ENCODE data around the gene KIF3A.
"Not testable (repeated sequence)": the region's sequence is repeated elsewhere in the genome, so short reads cannot be mapped to it uniquely, and the experiment has no call there.

The KIF3A gene

DNA sequence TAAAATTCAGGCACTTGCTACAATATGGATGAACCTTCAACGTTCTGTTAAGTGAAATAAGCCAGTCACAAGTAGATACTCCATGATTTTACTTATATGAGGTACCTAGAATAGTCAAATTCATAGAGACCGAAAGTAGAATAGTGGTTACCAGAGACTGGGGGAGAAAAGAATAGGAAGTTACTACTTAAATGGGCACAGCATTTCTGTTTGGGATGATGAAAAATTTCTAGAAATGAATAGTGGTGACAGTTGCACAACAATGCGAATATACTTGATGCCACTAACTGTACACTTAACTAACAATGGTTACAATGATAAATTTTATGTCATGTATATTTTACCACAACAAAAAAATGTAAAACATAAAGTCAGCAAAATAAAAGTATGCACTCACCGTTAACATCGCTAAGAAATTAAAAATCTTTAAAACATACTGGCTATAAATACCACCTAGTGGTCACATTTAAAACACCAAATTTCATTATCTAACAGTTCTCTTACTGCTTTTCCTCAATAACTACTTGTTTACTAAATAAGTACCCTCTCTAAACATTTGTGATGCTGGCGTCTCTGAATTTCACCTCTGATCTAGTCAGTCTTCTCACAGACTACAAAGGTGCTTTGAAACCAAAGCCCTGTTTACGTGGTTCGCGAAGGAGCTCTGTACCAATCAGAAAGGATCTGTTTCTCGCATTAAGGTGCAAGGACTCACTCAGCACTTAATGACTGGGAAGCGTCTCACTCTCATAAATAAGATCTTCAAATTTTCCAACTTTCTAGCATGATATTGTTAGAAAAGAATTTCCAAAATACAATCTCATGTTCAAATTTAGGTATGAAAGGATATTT, 22.7 kb downstream of the KIF3A start:
- DNase-seq = no peak

DNA sequence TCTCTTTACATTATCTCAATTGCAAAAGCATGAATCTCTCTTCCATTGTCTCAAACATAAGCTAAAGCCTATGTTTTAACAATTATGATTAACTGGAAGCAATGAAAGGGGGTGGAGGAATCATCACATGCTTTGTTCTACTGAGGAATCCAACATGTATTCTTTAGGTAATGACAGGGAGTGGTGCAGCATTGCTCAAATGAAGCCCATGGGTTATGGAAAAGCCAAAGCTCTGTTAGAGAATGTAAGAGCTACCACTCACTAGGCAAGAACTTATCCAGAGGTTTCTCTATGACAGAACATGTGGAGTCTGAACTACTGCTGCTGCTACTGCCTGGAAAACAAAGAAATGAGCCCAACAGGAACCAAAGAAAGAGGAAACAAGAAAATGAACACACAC, 28.7 kb downstream of the KIF3A start:
- no peak for DNase-seq

DNA sequence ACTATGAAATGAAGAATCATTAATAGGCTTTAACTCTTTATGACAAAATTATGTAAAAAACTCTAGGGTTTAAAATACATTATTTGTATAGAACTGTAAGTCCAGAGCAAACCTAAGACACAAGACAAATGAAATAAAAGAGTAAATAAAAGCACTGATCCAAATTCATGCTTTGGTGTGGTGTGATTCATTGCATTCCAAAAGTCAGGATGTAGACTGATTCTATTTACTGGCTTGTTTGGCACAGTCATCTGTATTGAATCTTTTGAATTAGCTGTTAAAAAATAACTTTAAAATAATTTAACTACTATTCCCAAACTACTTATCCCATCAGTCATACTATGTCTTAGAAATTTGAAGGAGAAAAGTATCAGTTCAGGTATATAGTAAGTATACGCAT, 32.5 kb downstream of the KIF3A start:
- DNase-seq = no peak

DNA sequence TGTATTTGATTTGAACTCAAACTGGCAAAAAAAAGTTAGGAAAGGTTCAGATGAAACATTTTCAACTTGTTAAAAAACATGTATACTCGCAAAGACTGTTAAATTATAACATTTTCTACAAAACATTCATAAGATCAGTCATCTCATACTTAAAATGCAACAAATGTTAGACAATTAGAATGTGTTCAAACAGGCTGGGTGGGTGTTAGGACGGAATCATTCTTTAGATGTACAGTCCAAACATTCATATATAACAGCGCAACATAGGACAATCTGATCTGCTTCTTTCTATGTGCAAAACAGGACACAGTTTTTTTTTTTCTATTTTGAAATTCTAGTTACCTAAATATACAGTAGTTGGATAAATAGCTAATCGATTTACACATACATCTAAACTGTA, 41.4 kb downstream of the KIF3A start:
- no peak for DNase-seq

DNA sequence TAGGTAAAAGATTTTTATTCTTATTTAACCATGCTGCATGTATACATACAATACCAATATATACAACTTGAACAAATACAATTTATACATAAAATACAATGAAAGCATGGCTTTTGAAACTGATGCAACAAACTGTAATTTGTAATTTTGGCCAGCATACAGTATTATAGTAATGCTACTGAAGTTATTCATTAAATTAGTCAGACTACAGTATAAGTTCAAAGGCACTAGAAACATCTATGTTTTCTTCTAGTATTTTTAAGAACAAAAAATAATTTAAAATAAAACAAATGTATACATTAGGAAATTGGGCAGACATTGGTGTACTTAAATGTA, 44.7 kb downstream of the KIF3A start:
- DNase-seq = no peak

DNA sequence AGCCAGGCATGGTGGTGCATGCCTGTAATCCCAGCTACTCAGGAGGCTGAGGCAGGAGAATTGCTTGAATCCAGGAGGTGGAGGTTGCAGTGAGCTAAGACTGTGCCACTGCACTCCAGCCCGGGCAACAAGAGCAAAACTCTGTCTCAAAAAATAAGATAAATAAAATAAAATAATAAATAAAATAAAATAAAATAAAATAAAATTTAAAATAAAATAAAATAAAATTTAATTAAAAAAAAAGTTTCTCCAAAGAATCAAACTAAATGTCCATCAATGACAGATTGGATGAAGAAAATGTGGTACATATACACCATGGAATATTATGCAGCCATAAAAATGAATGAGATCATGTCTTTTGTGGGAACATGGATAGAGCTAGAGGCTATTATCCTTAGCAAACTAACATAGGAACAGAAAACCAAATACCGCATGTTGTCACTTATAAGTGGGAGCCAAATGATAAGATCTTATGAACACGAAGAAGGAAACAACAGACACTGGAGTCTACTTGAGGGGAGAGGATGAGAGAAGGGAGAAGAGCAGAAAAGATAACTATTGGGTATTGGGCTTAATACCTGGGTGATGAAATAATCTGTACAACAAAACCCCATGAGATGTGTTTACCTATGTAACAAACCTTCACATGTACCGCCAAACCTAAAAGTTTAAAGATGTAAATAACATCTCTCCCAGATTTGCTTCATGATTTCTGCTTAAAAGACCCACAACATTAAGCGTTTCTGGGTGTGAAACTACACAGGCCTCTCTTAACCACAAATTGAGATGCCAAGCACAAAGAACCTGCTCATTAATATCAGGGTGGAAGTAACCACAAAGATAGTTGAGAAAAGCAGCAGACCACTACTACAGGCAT, 45.4 kb downstream of the KIF3A start:
- DNase-seq = not testable (repeated sequence)

DNA sequence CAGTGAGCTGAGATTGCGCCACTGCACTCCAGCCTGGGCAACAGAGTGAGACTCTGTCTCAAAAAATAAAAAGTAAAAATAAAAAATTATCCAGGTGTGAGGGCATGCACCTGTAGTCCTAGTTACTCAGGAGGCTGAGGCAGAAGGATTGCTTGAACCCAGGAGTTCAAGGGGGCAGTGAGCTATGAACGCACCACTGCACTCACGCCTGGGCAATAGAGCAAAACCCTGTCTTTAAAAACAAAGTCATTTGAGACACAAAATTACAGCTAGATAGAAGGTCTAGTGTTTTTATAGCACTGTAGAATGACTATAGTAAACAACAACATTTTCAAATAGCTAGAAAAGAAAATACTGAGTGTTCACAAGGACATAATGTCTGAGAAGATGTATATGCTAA, 47.2 kb downstream of the KIF3A start:
- no peak for DNase-seq

DNA sequence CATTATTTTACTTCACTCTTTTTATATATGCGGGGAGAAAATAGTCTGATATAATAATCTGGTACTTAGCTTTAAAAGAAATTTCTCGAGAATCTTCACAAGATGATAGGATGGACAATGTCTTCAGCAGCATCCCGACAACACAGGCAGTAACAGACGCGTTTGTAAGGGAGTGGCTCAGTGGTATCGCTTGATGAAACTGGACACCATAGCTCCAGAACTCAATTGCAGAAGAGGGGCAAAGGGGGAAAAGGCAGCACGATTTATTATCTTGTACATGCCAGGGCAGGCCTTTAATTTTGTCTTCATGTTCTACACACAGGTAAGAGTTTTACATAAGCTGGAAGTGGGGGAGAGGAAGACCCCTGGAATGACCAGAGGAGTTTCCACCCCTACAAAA, 47.8 kb downstream of the KIF3A start:
- DNase-seq = no peak

DNA sequence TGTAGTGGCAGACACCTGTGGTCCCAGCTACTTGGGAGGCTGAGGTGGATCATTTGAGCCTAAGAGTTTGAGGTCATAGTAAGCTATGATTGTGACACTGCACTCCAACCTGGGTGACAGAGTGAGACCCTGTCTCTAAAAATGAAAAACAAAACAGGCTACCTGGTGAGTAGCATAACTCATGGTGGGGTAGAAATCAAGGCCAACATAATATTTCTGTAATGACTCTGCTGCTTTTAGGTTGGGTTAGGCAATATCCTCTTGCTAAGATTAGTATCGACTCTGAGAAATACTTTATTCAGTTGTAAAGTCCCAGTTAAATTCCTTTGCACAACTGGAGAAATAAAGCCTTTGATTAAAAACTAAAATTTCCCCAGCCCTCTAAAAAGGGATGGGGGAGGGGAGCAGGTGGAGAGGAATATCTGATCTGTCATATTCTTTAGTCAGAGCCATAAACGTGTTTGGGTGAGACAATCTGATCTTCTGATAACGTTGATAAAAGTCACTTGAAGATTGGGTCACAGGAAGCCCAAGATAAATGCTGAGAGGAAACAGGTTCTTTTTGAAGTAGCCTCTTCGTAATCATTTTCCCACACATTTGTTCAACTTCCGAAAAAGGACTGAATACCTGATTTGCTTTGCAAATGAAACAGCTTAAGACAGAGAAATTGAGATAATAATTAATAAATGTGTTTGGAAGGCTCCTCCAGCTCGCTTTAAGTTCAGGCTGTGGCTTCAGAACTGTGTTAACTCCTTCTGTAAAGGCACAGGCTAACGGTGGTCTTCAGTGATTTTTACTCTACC, 48.6 kb downstream of the KIF3A start:
- no peak for DNase-seq

DNA sequence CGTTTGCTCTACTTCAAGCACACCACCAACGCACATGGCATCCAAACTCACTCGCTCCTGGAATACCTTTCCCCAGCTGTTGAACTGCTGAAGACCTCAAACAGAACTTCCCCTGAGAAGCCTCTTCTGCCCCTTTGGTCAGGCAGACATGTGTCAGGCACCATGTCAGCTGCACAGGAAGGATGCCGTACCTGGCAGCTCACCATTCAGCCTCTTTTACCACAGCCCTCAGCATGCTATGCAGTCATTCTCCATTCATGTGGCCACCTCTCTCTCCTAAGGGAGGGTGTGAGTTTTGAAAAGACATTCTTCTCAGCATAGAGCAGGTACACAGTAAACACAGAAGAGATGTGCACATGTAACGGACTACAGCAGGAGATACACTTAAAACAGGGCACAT, 49.4 kb downstream of the KIF3A start:
- DNase-seq = no peak

DNA sequence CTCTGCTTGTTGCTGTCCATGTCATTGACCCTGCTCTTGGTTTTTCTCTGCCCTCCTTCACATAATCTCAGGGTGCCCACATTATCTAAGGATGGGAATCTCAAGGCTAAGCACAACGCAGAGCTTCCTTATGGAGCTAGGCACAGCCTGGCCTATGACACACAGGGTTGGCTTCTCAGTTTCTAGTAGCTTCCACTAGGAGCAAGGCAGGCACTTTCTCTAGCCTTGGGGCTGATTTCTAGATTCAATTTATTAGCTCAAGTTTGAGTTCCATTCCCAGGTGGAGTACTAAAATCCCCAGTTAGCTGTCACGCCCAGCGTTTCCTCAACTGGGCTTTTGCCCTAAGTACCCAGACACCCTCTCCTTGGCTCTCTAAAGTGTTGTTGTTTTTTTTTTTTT, 51.2 kb downstream of the KIF3A start:
- DNase-seq = no peak

DNA sequence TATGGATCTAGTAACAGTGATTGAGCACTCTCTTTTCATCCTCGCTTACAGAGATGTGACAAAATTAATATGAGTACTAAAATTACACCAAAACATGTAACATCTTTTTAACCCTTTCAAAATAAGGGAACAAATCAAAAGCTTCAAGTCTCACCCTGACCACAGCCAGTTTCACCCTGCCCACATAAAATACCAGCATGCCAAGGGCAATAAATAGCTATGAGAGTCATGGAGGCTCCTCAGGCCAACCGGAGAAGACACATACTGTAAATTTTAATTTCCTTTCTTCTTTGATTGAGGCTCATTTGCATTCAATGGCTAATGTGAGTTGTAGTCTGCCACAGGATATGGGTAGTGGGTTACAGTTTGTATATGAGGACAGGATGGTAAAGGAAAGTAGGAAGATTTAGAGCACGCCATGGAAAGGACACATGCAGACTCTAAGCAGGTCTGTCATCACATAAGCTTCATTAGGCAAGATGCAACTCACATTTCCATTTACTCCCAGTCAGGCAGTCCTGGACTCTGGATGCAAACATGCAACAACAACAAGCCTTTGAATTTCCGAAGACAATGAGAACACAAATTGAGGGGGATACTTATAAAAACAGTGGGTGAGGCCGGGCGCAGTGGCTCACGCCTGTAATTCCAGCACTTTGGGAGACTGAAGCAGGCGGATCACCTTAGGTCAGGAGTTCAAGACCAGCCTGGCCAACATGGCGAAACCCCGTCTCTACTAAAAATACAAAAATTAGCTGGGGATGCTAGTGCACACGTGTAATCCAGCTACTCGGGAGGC, 52.2 kb downstream of the KIF3A start:
- no peak for DNase-seq

DNA sequence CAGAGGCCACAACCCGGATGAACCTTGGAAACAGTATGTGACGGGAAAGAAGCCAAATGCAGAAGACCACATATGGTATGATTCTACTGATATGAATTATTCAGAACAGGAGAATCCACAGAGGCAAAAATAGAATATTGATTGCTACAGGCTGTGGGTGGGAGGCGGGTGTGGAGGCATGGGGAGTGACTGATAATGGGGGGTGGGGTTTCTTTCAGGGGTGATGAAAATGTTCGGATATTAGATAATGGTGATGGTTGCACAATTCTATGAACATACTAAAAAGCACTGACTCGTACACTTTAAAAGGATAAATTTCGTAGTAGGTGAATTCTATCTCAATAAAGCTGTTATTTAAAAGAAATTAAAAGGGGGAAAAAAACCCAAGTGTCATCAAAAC, 52.9 kb downstream of the KIF3A start:
- no peak for DNase-seq

DNA sequence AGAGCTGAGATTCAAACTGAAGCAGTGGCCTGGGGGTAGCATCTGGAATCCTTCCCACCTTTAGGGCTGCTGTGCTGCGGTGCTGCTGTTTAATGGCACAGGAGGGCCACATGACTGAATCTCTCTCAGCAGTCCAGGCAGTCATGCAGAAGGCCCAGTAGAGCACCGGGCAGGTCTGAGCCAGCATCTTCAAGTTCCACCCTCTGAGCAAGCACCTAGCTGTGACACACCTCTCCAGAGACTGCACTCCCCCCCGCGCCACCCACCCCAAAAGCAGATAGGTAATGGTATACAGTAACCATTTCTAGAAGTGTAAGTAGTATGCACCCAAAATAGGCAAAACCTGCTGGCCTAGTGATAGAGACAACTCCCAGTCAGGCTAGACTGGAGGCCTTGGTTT, 55.4 kb downstream of the KIF3A start:
- DNase-seq = no peak

DNA sequence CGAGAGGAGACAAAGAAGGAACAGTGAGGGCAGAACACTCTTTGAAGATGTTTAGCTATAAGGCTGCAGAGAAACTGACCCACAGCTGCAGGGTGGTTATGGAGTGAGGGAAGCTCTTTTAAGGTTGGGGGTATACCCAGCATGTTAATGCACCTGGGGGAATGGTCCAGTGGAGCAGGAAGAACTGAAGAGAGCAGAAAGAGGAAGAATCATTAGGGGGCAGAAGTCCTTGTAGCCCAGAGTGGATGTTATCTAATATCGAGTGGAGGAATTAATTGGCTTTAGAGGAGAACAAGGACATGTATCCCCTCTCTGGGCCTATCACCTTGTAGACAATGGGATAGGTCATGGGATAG, 55.9 kb downstream of the KIF3A start:
- no peak for DNase-seq

DNA sequence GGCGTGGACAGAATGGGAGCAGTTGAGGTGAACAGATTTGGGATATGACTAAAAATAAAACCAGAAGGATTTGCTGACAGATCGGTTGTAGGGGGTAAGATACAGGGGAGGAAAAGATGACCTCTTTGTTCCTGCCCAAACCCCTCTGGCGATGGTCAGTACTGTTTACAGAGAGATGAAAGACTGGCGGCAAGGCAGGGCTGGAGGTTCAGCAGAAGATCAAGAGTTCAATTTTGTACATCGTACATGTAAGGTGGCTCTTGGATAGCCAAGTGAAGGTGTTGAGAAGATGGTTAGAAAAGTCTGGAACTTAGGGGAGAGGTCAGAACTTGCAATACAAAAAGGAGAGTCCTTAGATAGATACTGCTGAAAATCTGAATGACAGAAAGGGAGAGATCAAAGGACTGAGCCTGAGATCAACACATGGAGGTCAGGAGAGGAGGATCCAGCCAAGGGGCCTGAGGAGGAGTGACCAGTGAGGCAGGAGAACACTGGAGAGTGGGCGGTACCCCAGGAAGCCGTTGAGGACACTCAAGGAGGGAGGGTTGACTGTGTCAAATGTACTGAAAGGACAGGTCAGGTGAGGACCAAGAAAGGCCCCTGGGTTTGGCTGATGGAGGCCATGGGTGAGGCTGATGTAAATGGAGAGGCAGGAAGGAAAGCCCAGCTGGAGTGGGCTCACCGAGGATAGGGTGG, 56.4 kb downstream of the KIF3A start:
- DNase-seq = no peak

DNA sequence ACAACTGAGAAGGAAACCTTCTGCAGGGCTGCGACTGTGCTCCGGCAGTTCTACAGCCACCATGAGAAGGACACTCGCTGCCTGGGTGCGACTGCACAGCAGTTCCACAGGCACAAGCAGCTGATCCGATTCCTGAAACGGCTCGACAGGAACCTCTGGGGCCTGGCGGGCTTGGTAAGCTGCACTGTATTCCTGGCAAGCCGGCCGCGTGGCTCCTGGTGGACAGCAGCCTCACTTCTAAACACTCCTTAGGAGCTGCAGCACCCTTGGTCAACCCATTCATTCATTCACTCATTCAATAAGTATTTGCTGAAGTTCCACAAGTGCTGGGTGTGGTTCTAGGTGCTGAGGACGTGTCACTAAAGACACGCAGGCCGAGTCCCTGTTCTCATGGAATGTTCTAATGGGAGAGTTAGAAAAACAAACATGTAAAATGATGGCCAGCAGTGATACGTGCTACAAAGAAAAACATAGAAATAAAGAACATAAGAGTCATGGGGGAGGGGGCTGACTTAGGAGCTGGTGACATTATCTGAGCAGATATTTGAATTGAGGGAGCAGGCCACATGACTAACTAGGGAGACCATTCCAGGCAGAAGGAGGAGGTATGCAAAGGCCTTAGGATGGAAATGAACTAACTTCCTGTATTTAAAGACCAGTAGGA, 57.5 kb downstream of the KIF3A start:
- DNase-seq = no peak

DNA sequence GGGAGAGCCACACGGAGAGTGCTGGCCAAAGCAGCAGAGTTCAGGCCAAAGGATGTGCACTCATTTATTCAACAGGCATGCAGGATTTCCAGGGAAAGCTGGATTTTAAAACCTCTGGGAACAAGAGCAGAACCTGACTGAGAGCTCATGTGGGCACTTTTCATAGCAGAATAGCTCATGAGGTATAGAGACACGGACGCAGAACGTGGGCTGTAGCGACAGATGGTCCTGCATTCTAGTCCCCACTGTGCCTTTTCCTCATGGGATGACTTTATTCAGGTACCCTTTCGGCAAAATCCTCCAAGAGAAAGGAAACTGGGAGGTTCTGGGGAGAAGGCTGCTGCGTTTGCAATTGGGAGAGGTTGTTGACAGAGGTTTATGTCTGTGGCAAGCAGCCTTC, 58.2 kb downstream of the KIF3A start:
- DNase-seq = no peak

DNA sequence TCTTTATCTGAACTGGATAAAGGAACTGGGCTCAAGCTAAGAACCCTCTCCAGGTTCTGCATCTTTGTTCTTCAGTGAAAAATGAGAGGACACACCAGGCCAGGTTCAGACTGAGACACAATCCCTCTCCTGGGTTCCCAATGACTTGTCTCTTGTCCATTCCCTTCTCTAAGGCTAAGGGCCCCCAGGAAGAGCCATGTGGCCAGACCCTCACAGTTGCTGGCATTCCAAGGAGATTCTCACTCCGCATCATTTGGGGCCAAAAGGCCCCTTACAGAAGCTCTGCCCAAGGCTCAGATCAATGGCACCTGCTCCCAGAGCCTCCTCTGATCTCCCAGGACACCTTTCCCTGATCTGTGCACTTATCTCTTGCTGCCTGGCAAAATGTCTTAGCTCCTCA, 58.6 kb downstream of the KIF3A start:
- DNase-seq = no peak

DNA sequence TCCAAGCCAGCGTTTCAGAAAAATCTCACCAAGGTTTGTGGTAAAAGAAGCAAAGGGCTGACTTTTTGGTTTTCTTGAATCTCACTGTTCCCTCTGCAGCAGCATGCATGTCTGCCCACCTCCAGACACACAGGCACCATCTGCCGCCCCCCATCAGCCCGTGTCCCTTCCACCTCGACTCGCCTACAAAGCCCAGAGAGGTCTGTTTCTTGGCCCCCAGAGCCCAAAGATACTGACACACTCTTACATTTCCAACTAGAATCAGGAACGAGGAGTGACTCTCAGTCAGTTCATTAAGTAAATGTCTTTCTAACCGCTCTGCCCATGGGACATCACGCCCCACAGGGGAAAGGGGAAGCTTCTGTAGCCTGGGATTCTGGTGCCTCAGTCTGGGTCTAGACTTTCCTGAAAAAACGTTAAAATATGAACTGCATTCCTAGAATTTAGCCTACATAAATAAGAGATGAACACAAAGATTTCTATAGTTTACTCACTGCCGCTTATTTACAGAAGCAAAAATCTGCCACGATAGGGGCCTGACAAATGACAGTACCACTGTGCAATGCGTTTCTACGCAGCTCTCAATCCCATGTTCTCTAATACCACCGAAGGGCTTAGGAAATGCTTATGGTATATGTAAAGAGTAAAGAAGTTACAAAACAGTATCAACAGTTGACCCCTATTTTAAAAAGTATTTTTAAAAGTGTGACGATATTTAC, 59.5 kb downstream of the KIF3A start:
- no peak for DNase-seq

DNA sequence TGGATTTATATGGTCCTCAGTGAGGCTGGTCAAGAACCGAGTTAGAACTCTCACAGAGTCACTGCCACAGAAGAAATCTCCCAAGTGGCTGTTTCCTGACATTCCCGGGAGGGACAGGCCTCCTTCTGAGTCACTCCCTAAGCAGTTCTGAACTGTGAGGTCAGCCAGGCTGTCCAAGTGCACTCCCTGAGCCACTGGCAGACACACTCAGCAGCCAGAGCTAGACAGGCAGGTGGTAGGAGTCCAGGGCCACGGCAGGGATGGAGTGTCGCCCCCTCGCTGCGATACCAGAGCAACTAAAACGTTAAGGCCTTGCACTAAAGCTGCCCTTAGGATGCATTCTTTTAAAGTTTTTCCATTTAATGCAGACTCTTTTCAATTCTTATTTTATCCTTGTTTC, 60.2 kb downstream of the KIF3A start:
- no peak for DNase-seq
